ENCODE measurements around the gene LCA5. TPM values are rescaled to one million over a fixed set of nuclear protein-coding genes. Genes with fewer than 3 reads are reported as not detected.

LCA5 gene
- total RNA-seq, 3 donors from 2014 or later = 8.0 to 15.2 (median 8.2) TPM

GRCh38 chr6:79435746-79436145 is 101.5 kb downstream of the LCA5 start:
- no peak for DNase-seq (ENCODE audit: low spot score in 2 of 2)
- TF ChIP-seq POLR2AphosphoS5 (IDR thresholded peaks at IDR 0.05) = no peak
- no peak for TF ChIP-seq CTCF (IDR thresholded peaks at IDR 0.05)
- intact Hi-C loops (cut with DNase I; ENCODE audit: low total_unique reads) = no loop called here
- Histone ChIP-seq H3K36me3 (no peaks in the 10 kb centered on the region), H3K4me1 (no peaks in the 10 kb centered on the region), H3K27me3 (no peaks in the 10 kb centered on the region), H3K4me3 (no peak overlapping the region), H3K27ac (no peak overlapping the region), H3K9me3 (no peaks in the 10 kb centered on the region)

Other genes with a start within 250 kb of the LCA5 start
- gene SH3BGRL2, start 93.9 kb upstream of the LCA5 start, total RNA-seq = 10 to 100 TPM; 31.8 to 54.4 (median 50.9) TPM